A549 (cell line): ENCODE results near the gene IHH. TPM values are rescaled to one million over a fixed set of nuclear protein-coding genes. Genes with fewer than 3 reads are reported as not detected.

Source experiments
- ATAC-seq, 2 experiments: fragments of 200-7000 bp in 1 of 2; fragments of >200 bp in 1 of 2; cut with Nextera tagmentation in 1 of 2; cut with Tn5 transposase in 1 of 2; 3 replicates each; pipeline versions ENCODE4 v1.8.0 to v1.9.1; 2018 to 2020; ENCODE audit warnings: mild to moderate bottlenecking in 1 of 2, moderate library complexity in 1 of 2
- CTCF ChIA-PET: fragments of 300-600 bp; sonication (Branson Sonifier 250); formaldehyde crosslinking; extraction: SDS; loops from one replicate; lab custom pipeline; 2021; ENCODE audit warnings: antibody characterized with exemption, inconsistent platforms; lab: Yijun Ruan, JAX
- POLR2A ChIA-PET: fragments of 350-600 bp; formaldehyde crosslinking; extraction: SDS; loops from one replicate; lab custom pipeline; 2021; ENCODE audit warnings: antibody characterized with exemption, inconsistent platforms; lab: Yijun Ruan, JAX
- DNase-seq, 2 experiments: peaks; one replicate each; pipeline versions ENCODE4 v3.0.0 to v3.0.0-alpha.2; 2011 to 2016; ENCODE audit warnings: low read depth in 1 of 2, low spot score in 1 of 2
- FAIRE-seq: peaks from 2 replicates; lab custom pipeline; 2011; peaks lifted over from hg19 to GRCh38; lab: Jason Lieb, UNC
- H3K27ac ChIP-seq, 2 experiments: fragments of >200 bp; sonication (Bioruptor Twin); formaldehyde crosslinking; 3 replicates each; pipeline ENCODE4 v1.5.1; 2016 to 2017
- H3K4me1 ChIP-seq: fragments of >200 bp; sonication (Bioruptor Twin); formaldehyde crosslinking; 3 replicates; pipeline ENCODE4 v1.6.1; 2016
- H3K4me2 ChIP-seq: fragments of >200 bp; sonication (Bioruptor Twin); formaldehyde crosslinking; 3 replicates; pipeline ENCODE4 v1.6.1; 2016
- H3K4me3 ChIP-seq: fragments of >200 bp; sonication (Bioruptor Twin); formaldehyde crosslinking; 3 replicates; pipeline ENCODE4 v1.5.1; 2016
- H3K9me3 ChIP-seq: fragments of >200 bp; sonication (Bioruptor Twin); formaldehyde crosslinking; 3 replicates; pipeline ENCODE4 v1.6.1; 2016
- BCL3 ChIP-seq: fragments of >200 bp; sonication (Bioruptor Twin); formaldehyde crosslinking; IDR thresholded peaks from 3 replicates; pipeline ENCODE4 v1.6.1; 2016
- CBX2 ChIP-seq: fragments of 200-600 bp; sonication (generic); IDR thresholded peaks from 2 replicates; pipeline ENCODE4 v1.6.1; 2016; ENCODE audit warnings: low read depth, mild to moderate bottlenecking, borderline replicate concordance
- CTCF ChIP-seq: fragments of >200 bp; sonication (Bioruptor Twin); formaldehyde crosslinking; IDR thresholded peaks from 3 replicates; pipeline ENCODE4 v1.5.1; 2016
- FOSL2 ChIP-seq, 2 experiments: fragments of 450-650 bp in 1 of 2; fragments of >200 bp in 1 of 2; sonication (Bioruptor Twin) in 1 of 2; formaldehyde crosslinking; IDR thresholded peaks; 2 replicates each; pipeline versions ENCODE4 v1.5.0 to v1.6.1; 2016 to 2020; ENCODE audit warnings: mild to moderate bottlenecking in 1 of 2, moderate library complexity in 1 of 2
- FOXS1 ChIP-seq: fragments of 250-450 bp; sonication (Bioruptor Pico); IDR thresholded peaks from 2 replicates; pipeline ENCODE4 v1.5.0; 2020; ENCODE audit warnings: mild to moderate bottlenecking, moderate library complexity
- HOXA7 ChIP-seq: fragments of 250-450 bp; sonication (Bioruptor Pico); IDR thresholded peaks from 2 replicates; pipeline ENCODE4 v1.5.0; 2020; ENCODE audit warnings: mild to moderate bottlenecking, moderate library complexity
- HOXB5 ChIP-seq: fragments of 250-450 bp; sonication (Bioruptor Pico); IDR thresholded peaks from 2 replicates; pipeline ENCODE4 v1.5.0; 2020; ENCODE audit warnings: mild to moderate bottlenecking, moderate library complexity
- JUNB ChIP-seq: fragments of >200 bp; sonication (Bioruptor Twin); formaldehyde crosslinking; IDR thresholded peaks from 2 replicates; pipeline ENCODE4 v1.6.1; 2016
- KDM1A ChIP-seq: fragments of 200-600 bp; sonication (generic); IDR thresholded peaks from 2 replicates; pipeline ENCODE4 v1.6.1; 2016; ENCODE audit warnings: low read depth, mild to moderate bottlenecking
- MAFK ChIP-seq: fragments of 450-650 bp; IDR thresholded peaks from 2 replicates; pipeline ENCODE4 v1.6.1; 2014; ENCODE audit not compliant: partially characterized antibody
- MYC ChIP-seq: IDR thresholded peaks from 2 replicates; pipeline ENCODE4 v1.6.1; 2012; ENCODE audit warnings: mild to moderate bottlenecking, inconsistent platforms, low read length, improper control_type of control experiment, borderline replicate concordance
- NFE2L2 ChIP-seq: fragments of 150-350 bp; conservative IDR thresholded peaks from 2 replicates; pipeline ENCODE4 v1.6.1; 2014; ENCODE audit warnings: low read length
- NR3C1 ChIP-seq: fragments of >200 bp; sonication (Bioruptor Twin); formaldehyde crosslinking; IDR thresholded peaks from 3 replicates; pipeline ENCODE4 v1.6.1; 2017
- SMC3 ChIP-seq: fragments of >200 bp; sonication (Bioruptor Twin); formaldehyde crosslinking; IDR thresholded peaks from 3 replicates; pipeline ENCODE4 v1.6.1; 2018; ENCODE audit warnings: inconsistent platforms
- ZNF302 ChIP-seq: fragments of 250-450 bp; sonication (Bioruptor Pico); IDR thresholded peaks from 2 replicates; pipeline ENCODE4 v1.9.0; 2021; ENCODE audit warnings: inconsistent platforms, mild to moderate bottlenecking, moderate library complexity
- ZSCAN20 ChIP-seq: fragments of 250-450 bp; sonication (Bioruptor Pico); IDR thresholded peaks from 2 replicates; pipeline ENCODE4 v1.8.0; 2022; ENCODE audit warnings: mild to moderate bottlenecking, moderate library complexity
- WGBS: methylation state at CpG from one replicate; pipeline ENCODE4 v1.1.6; 2017; ENCODE audit errors: missing lambda C conversion rate; 5-methylcytosine and 5-hydroxymethylcytosine counted together
- polyA plus RNA-seq, 4 experiments: library from polyadenylated mRNA; depleted of rRNA in 3 of 4; stranded (reverse); fragments of >200 nt; fragmentation: RNase III in 1 of 4; extraction: RNeasy Plus Mini Kit Qiagen cat#74134 plus additional on column Dnase treatment in 1 of 4; gene quantifications; 2 replicates in 3 of 4; 3 replicates in 1 of 4; pipeline ENCODE4 v1.2.3, GENCODE V29; 2011 to 2017
- TF ChIP-seq, protein P1 (sequence below): IDR thresholded peaks from 2 replicates; pipeline ENCODE4 v1.6.1; 2012; ENCODE audit warnings: low read depth, borderline replicate concordance
- TF ChIP-seq, protein P2 (sequence below): fragments of 200-600 bp; sonication (generic); IDR thresholded peaks from 2 replicates; pipeline ENCODE4 v1.6.1; 2016; ENCODE audit warnings: antibody characterized with exemption, mild to moderate bottlenecking, moderate library complexity
- TF ChIP-seq, protein P3 (sequence below): IDR thresholded peaks from 2 replicates; pipeline ENCODE4 v1.6.1; 2012

The IHH gene
- polyA plus RNA-seq, 2 of the 4 experiments (the other 2 are of a cell fraction), result 0.13 TPM; not detected in 1

DNA sequence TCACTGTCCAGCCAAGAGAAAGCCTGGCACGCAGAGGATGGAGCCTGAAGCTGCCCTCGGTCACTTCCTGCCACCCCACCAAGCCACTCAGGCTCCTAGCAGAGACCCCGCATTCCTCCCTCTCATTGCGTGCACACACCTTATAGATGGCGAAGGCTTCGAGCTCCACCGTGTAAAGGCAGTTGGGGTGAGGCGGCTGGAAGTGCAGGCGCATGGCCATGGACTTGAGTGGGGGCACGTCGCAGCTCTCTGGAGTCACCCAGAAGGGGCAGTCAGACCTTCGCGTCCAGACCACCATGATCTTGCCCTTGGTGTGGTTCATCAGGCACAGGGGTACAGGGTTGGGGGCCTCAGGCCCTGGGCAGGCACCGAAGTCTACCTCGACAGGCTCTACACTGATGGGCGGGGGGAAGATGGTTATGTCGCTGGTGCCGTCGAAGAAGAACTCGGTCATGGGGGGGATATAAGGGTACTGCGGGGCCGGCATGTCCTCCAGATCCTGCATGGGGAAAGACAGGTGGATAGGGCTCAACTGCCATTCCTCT is 33.1 kb downstream of the IHH start:
- no peak for ATAC-seq
- no peak overlapping the region for H3K4me2 ChIP-seq
- 72% methylated on average over 22 of the region's 22 CpGs for WGBS
- TF ChIP-seq JUNB, result no peak
- TF ChIP-seq SMC3, result no peak
- no peak for TF ChIP-seq MAFK
- no peak for TF ChIP-seq NFE2L2
- TF ChIP-seq HOXB5 (CRISPR knock-in tag), result no peak
- TF ChIP-seq CTCF, result no peak
- no peak for TF ChIP-seq ZSCAN20 (CRISPR knock-in tag)
- no peak for TF ChIP-seq MYC
- no peak for TF ChIP-seq BCL3
- TF ChIP-seq HOXA7 (CRISPR knock-in tag), result no peak
- no peak for TF ChIP-seq CBX2
- FAIRE-seq, result no peak
- DNase-seq, result no peak
- H3K27ac ChIP-seq, result no peak overlapping the region
- no peaks in the 10 kb centered on the region for H3K9me3 ChIP-seq
- H3K4me3 ChIP-seq, result no peak overlapping the region
- H3K4me1 ChIP-seq, result no peaks in the 10 kb centered on the region
- CTCF ChIA-PET, result interaction anchor here (0.6 to 12.4 kb wide), 15 partner anchors 7 to 140 kb away, joined by 3 to 173 read pairs (median 21); partner anchors contain the start of genes CFAP65, CRYBA2, IHH and NHEJ1
- POLR2A ChIA-PET, result no interaction called here

GRCh38 chr2:219026946-219027345 is 33.8 kb downstream of the IHH start:
- no peak overlapping the region for H3K4me3 ChIP-seq
- no peak overlapping the region for H3K4me2 ChIP-seq
- DNase-seq (no peak), ATAC-seq (no peak)
- CTCF ChIA-PET, result interaction anchor here (0.6 to 12.4 kb wide), 11 partner anchors 16 to 130 kb away, joined by 3 to 173 read pairs (median 44); partner anchors contain the start of genes CFAP65, CRYBA2, IHH and NHEJ1
- H3K9me3 ChIP-seq, result no peaks in the 10 kb centered on the region
- TF ChIP-seq KDM1A (no peak), CTCF (no peak)
- TF ChIP-seq, all 56 proteins: peak for 0
- no peaks in the 10 kb centered on the region for H3K4me1 ChIP-seq
- FAIRE-seq, result no peak
- POLR2A ChIA-PET, result no interaction called here
- H3K27ac ChIP-seq, result no peak overlapping the region
- WGBS, result 34% methylated on average over 7 of the region's 7 CpGs

- ChIA-PET POLR2A (no interaction called here), CTCF (interaction anchor here (1.3 to 12.4 kb wide), 8 partner anchors 15 to 131 kb away, joined by 7 to 173 read pairs (median 64); partner anchors contain the start of genes CFAP65, IHH and NHEJ1)
- Histone ChIP-seq H3K4me2 (no peak overlapping the region), H3K27ac (no peak overlapping the region), H3K4me1 (no peaks in the 10 kb centered on the region), H3K9me3 (no peaks in the 10 kb centered on the region), H3K4me3 (no peak overlapping the region)
- WGBS, result 56% methylated on average over 15 of the region's 18 CpGs
- ATAC-seq (no peak), FAIRE-seq (no peak), DNase-seq (no peak)
- TF ChIP-seq NFE2L2, result no peak
- no peak for TF ChIP-seq ZNF302
- TF ChIP-seq NR3C1, result no peak
- TF ChIP-seq FOXS1 (CRISPR knock-in tag), result no peak
- no peak for TF ChIP-seq FOSL2 (IDR thresholded peaks at IDR 0.05)
- TF ChIP-seq FOSL2 (CRISPR knock-in tag; IDR thresholded peaks at IDR 0.05), result no peak
- TF ChIP-seq, protein P1, sequence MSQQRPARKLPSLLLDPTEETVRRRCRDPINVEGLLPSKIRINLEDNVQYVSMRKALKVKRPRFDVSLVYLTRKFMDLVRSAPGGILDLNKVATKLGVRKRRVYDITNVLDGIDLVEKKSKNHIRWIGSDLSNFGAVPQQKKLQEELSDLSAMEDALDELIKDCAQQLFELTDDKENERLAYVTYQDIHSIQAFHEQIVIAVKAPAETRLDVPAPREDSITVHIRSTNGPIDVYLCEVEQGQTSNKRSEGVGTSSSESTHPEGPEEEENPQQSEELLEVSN, result no peak
- TF ChIP-seq, protein P2, sequence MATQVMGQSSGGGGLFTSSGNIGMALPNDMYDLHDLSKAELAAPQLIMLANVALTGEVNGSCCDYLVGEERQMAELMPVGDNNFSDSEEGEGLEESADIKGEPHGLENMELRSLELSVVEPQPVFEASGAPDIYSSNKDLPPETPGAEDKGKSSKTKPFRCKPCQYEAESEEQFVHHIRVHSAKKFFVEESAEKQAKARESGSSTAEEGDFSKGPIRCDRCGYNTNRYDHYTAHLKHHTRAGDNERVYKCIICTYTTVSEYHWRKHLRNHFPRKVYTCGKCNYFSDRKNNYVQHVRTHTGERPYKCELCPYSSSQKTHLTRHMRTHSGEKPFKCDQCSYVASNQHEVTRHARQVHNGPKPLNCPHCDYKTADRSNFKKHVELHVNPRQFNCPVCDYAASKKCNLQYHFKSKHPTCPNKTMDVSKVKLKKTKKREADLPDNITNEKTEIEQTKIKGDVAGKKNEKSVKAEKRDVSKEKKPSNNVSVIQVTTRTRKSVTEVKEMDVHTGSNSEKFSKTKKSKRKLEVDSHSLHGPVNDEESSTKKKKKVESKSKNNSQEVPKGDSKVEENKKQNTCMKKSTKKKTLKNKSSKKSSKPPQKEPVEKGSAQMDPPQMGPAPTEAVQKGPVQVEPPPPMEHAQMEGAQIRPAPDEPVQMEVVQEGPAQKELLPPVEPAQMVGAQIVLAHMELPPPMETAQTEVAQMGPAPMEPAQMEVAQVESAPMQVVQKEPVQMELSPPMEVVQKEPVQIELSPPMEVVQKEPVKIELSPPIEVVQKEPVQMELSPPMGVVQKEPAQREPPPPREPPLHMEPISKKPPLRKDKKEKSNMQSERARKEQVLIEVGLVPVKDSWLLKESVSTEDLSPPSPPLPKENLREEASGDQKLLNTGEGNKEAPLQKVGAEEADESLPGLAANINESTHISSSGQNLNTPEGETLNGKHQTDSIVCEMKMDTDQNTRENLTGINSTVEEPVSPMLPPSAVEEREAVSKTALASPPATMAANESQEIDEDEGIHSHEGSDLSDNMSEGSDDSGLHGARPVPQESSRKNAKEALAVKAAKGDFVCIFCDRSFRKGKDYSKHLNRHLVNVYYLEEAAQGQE, result no peak
- TF ChIP-seq, protein P3, sequence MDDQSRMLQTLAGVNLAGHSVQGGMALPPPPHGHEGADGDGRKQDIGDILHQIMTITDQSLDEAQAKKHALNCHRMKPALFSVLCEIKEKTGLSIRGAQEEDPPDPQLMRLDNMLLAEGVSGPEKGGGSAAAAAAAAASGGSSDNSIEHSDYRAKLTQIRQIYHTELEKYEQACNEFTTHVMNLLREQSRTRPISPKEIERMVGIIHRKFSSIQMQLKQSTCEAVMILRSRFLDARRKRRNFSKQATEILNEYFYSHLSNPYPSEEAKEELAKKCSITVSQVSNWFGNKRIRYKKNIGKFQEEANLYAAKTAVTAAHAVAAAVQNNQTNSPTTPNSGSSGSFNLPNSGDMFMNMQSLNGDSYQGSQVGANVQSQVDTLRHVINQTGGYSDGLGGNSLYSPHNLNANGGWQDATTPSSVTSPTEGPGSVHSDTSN, result no peak
These were observed 34.8 kb downstream of the IHH start for GRCh38 chr2:219025637-219026585.
